Measurements from ENCODE around the gene FKBP15. TPM values are rescaled to one million over a fixed set of nuclear protein-coding genes. Genes with fewer than 3 reads are reported as not detected.

FKBP15 gene
- polyA plus RNA-seq, 1 of the 3 experiments (the other 2 are of a cell fraction), result 13.9 TPM

DNA sequence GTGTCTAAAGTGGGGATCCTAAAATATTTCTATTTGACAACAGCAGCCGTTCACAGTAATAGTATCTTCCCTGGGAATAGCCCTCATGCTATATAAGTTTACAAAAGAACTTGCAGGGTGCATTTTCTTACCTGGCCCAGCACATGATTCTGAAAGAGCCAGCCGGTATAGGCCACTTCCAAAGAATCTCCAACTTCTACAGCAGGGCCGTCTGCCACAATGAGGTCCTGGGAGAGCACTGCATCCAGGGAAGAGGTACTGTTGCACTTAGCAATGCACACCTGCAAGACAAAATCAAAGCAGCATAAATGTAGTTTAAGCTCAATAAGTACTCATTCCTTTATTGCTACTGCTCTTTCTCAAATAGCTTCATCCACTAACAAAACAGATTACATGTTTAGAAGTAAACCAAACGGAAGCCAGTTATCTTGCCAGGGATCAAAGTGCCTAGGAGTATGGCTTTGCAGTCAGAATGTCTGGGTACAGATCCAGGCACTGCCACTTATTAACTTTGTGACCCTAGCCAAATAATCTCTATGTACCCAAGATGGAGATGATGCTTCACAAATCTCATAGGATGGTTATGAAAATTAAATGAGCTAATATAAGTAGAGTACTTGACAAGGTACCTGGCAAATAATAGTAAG is 21.3 kb downstream of the FKBP15 start:
- Histone ChIP-seq H3K27me3 (ENCODE audit: insufficient read depth) (no peaks in the 10 kb centered on the region), H3K27ac (ENCODE audit: low read depth in 2 of 2, low read length in 1 of 2) (no peak overlapping the region; a peak in 1 of 4 replicates), H3K4me1 (ENCODE audit: control insufficient read depth in 1 of 2, insufficient read depth in 2 of 2, low read depth in 1 of 2, low read length in 1 of 2) (no peaks in the 10 kb centered on the region; a peak in 2 of 4 replicates), H3K4me2 (no peak overlapping the region), H3K9me2 (no peaks in the 10 kb centered on the region), H3K4me3 (ENCODE audit: low read depth in 2 of 2, low read length in 1 of 2) (no peak overlapping the region), H2AFZ (ENCODE audit: low read depth) (no peak overlapping the region), H3K79me2 (ENCODE audit: insufficient read depth) (no peaks in the 10 kb centered on the region), H3F3A (replicated peaks; ENCODE audit: insufficient read depth) (peaks cover 6% of the 10 kb centered on the region), H3K36me3 (replicated peaks in 1 of 2; ENCODE audit: control insufficient read depth in 1 of 2, insufficient read depth in 2 of 2, low read length in 1 of 2) (peaks cover 37 to 63% of the 10 kb centered on the region in 2 experiments), H3K9me3 (no peaks in the 10 kb centered on the region), H4K20me1 (ENCODE audit: insufficient read depth) (no peaks in the 10 kb centered on the region), H3K9ac (no peak overlapping the region)
- DNase-seq, result no peak
- CTCF ChIA-PET, result interaction anchor here (0.6 kb wide), 1 partner anchor 187 kb away, joined by 3 read pairs; no protein-coding TSS in a partner anchor
- POLR2A ChIA-PET, result no interaction called here
- TF ChIP-seq YY1 (IDR thresholded peaks at IDR 0.05; ENCODE audit: low read depth) (no peak), GATA2 (CRISPR knock-in tag; IDR thresholded peaks at IDR 0.05) (no peak)
- 81% methylated on average over 4 of the region's 4 CpGs for WGBS (ENCODE audit: low lambda C conversion rate)

DNA sequence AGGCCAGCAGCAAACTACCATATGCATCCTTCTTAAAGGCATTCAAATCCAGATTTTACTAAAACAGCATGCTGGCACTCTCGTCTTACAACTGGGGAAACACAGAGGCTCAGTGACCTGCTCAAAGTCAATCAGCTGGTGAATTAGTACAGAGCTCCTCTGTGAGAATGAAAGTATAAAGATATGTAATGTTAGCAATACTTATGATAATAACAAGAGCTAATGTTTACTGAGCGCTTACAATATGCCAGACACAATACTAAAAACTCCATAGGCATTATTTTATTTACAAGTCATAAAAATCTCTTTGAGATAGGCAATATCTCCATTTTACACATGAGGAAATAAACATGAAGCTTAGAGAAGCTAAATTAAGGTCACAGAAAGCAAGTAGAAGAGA is 28.6 kb downstream of the FKBP15 start:
- Histone ChIP-seq H3K27ac (ENCODE audit: low read depth in 2 of 2, low read length in 1 of 2) (no peak overlapping the region), H3K9ac (no peak overlapping the region), H3K4me2 (no peak overlapping the region), H3K4me3 (ENCODE audit: low read depth in 2 of 2, low read length in 1 of 2) (no peak overlapping the region), H3K36me3 (replicated peaks in 1 of 2; ENCODE audit: control insufficient read depth in 1 of 2, insufficient read depth in 2 of 2, low read length in 1 of 2) (peaks cover 38 to 63% of the 10 kb centered on the region in 2 experiments), H4K20me1 (ENCODE audit: insufficient read depth) (no peaks in the 10 kb centered on the region), H3K79me2 (ENCODE audit: insufficient read depth) (no peaks in the 10 kb centered on the region), H3K9me2 (no peaks in the 10 kb centered on the region), H3K9me3 (no peaks in the 10 kb centered on the region), H3F3A (replicated peaks; ENCODE audit: insufficient read depth) (peaks cover 4% of the 10 kb centered on the region), H3K4me1 (ENCODE audit: control insufficient read depth in 1 of 2, insufficient read depth in 2 of 2, low read depth in 1 of 2, low read length in 1 of 2) (no peaks in the 10 kb centered on the region), H3K27me3 (ENCODE audit: insufficient read depth) (no peaks in the 10 kb centered on the region), H2AFZ (ENCODE audit: low read depth) (no peak overlapping the region)
- DNase-seq, result no peak
- TF ChIP-seq, protein P1, sequence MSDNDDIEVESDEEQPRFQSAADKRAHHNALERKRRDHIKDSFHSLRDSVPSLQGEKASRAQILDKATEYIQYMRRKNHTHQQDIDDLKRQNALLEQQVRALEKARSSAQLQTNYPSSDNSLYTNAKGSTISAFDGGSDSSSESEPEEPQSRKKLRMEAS (IDR thresholded peaks at IDR 0.05; ENCODE audit: low read depth), result no peak
- WGBS (ENCODE audit: low lambda C conversion rate), result 65% methylated on average over 2 of the region's 2 CpGs
- ChIA-PET POLR2A (no interaction called here), CTCF (interaction anchor here (0.8 kb wide), 1 partner anchor 47 kb away, joined by 4 read pairs; no protein-coding TSS in a partner anchor)

DNA sequence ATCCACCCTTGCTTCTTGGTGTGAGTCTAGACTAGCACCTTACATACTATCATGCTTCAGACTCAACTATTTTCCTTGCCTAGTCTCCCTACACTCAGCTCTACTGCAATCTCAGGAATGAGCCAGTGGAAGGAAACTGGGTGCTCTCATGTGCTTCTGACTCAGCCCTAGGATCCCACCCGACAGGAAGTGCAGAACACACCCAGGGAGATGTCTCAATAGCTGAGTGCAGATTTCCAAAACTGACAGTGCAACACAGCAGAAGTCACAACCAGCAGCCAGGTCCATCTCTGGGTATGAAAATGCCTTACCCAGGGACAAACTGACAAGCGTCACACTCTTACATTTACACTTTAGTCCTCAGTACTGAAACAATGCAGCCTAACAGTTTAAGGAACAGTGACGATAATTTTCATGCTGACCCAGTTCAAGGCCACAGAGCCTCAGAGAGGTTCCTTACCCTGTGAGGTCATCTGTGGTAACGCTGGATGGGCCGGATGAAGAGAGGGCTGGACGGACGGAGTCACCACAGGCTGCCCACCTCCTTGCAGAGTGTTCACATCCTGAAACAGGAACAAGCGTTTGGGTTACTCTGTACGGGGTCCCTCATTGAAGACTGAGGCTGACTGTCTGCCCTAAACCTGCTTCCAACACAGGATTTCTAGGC is 33.0 kb downstream of the FKBP15 start:
- no peak overlapping the region for H3K4me2 ChIP-seq
- no peak overlapping the region for H3K4me3 ChIP-seq (ENCODE audit: low read depth in 2 of 2, low read length in 1 of 2)
- TF ChIP-seq FOSL2 (IDR thresholded peaks at IDR 0.05; ENCODE audit: borderline replicate concordance, low read depth) (peak; percentile 55; the same call in 1 of the 2 replicates), POLR2AphosphoS5 (IDR thresholded peaks at IDR 0.05; ENCODE audit: low read depth, low read length) (no peak), JUND (IDR thresholded peaks at IDR 0.05) (0 out of 2 replicates have a peak, but pooled peaks have one; percentile 27), TAF1 (IDR thresholded peaks at IDR 0.05; ENCODE audit: borderline replicate concordance, low read depth, low read length) (no peak), TEAD4 (IDR thresholded peaks at IDR 0.05; ENCODE audit: borderline replicate concordance, insufficient read depth) (no peak)
- TF ChIP-seq, protein P2, sequence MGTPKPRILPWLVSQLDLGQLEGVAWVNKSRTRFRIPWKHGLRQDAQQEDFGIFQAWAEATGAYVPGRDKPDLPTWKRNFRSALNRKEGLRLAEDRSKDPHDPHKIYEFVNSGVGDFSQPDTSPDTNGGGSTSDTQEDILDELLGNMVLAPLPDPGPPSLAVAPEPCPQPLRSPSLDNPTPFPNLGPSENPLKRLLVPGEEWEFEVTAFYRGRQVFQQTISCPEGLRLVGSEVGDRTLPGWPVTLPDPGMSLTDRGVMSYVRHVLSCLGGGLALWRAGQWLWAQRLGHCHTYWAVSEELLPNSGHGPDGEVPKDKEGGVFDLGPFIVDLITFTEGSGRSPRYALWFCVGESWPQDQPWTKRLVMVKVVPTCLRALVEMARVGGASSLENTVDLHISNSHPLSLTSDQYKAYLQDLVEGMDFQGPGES (IDR thresholded peaks at IDR 0.05; ENCODE audit: low read depth, low read length), result no peak
- H3F3A ChIP-seq (replicated peaks; ENCODE audit: insufficient read depth), result peaks cover 4% of the 10 kb centered on the region
- H3K9ac ChIP-seq, result no peak overlapping the region
- no peaks in the 10 kb centered on the region for H3K79me2 ChIP-seq (ENCODE audit: insufficient read depth)
- H4K20me1 ChIP-seq (ENCODE audit: insufficient read depth), result no peaks in the 10 kb centered on the region
- peak overlapping the region; percentile 1; the same call in 1 of the 2 replicates for H2AFZ ChIP-seq (ENCODE audit: low read depth)
- WGBS (ENCODE audit: low lambda C conversion rate), result 90% methylated on average over 9 of the region's 9 CpGs
- no peaks in the 10 kb centered on the region for H3K9me2 ChIP-seq
- H3K36me3 ChIP-seq (replicated peaks in 1 of 2; ENCODE audit: control insufficient read depth in 1 of 2, insufficient read depth in 2 of 2, low read length in 1 of 2), result peaks cover 43 to 88% of the 10 kb centered on the region in 2 experiments
- H3K27me3 ChIP-seq (ENCODE audit: insufficient read depth), result no peaks in the 10 kb centered on the region
- H3K9me3 ChIP-seq, result no peaks in the 10 kb centered on the region
- CTCF ChIA-PET, result no interaction called here
- POLR2A ChIA-PET, result no interaction called here
- H3K27ac ChIP-seq (ENCODE audit: low read depth in 2 of 2, low read length in 1 of 2), result peak overlapping the region in 1 of 2 experiments; percentile 41; a peak in 2 of 4 replicates
- DNase-seq, result no peak
- H3K4me1 ChIP-seq (ENCODE audit: control insufficient read depth in 1 of 2, insufficient read depth in 2 of 2, low read depth in 1 of 2, low read length in 1 of 2), result no peaks in the 10 kb centered on the region

Measured in SK-N-SH (cell line).